Measurements from ENCODE around the gene BCKDHA.

BCKDHA gene

GRCh38 chr19:41413947-41414346, 16.3 kb downstream of the BCKDHA start:
- Histone ChIP-seq H3K4me1 (ENCODE audit: control insufficient read depth in 1 of 2, insufficient read depth in 1 of 2, low read depth in 1 of 2, low read length in 1 of 2) (peaks cover 97 to 99% of the 10 kb centered on the region in 2 experiments), H3K27ac (peak overlapping the region; percentile 64), H3K9me3 (no peaks in the 10 kb centered on the region), H3K27me3 (no peaks in the 10 kb centered on the region), H3K4me3 (ENCODE audit: low read depth in 1 of 2, low read length in 1 of 2) (no peak overlapping the region), H3K36me3 (no peaks in the 10 kb centered on the region)
- TF ChIP-seq CTCF (IDR thresholded peaks at IDR 0.05), result no peak

- TF ChIP-seq CTCF (IDR thresholded peaks at IDR 0.05), result no peak
- H3K27me3 ChIP-seq, result no peaks in the 10 kb centered on the region
- H3K4me1 ChIP-seq (ENCODE audit: control insufficient read depth in 1 of 2, insufficient read depth in 1 of 2, low read depth in 1 of 2, low read length in 1 of 2), result peaks cover 97 to 99% of the 10 kb centered on the region in 2 experiments
- no peaks in the 10 kb centered on the region for H3K9me3 ChIP-seq
- peak overlapping the region; percentile 64 for H3K27ac ChIP-seq
- H3K4me3 ChIP-seq (ENCODE audit: low read depth in 1 of 2, low read length in 1 of 2), result peak overlapping the region in 1 of 2 experiments; percentile 18
- no peaks in the 10 kb centered on the region for H3K36me3 ChIP-seq
These were observed 16.8 kb downstream of the BCKDHA start for GRCh38 chr19:41414461-41414860.

GRCh38 chr19:41415154-41415571, 17.5 kb downstream of the BCKDHA start:
- Histone ChIP-seq H3K27me3 (no peaks in the 10 kb centered on the region), H3K4me1 (ENCODE audit: control insufficient read depth in 1 of 2, insufficient read depth in 1 of 2, low read depth in 1 of 2, low read length in 1 of 2) (peaks cover 97 to 99% of the 10 kb centered on the region in 2 experiments), H3K4me3 (ENCODE audit: low read depth in 1 of 2, low read length in 1 of 2) (no peak overlapping the region), H3K27ac (peak overlapping the region; percentile 42), H3K9me3 (no peaks in the 10 kb centered on the region), H3K36me3 (no peaks in the 10 kb centered on the region)
- TF ChIP-seq CTCF (IDR thresholded peaks at IDR 0.05), result no peak

- no peaks in the 10 kb centered on the region for H3K9me3 ChIP-seq
- no peaks in the 10 kb centered on the region for H3K27me3 ChIP-seq
- no peak for TF ChIP-seq CTCF (IDR thresholded peaks at IDR 0.05)
- peaks cover 1% of the 10 kb centered on the region for H3K36me3 ChIP-seq
- peak overlapping the region; percentile 77 for H3K27ac ChIP-seq
- peaks cover 97 to 99% of the 10 kb centered on the region in 2 experiments for H3K4me1 ChIP-seq (ENCODE audit: control insufficient read depth in 1 of 2, insufficient read depth in 1 of 2, low read depth in 1 of 2, low read length in 1 of 2)
- peak overlapping the region; percentile 3 to 21 for H3K4me3 ChIP-seq (ENCODE audit: low read depth in 1 of 2, low read length in 1 of 2)
These were observed 18.6 kb downstream of the BCKDHA start for GRCh38 chr19:41416194-41416674.

- Histone ChIP-seq H3K27me3 (no peaks in the 10 kb centered on the region), H3K36me3 (peaks cover 39% of the 10 kb centered on the region), H3K27ac (peak overlapping the region; percentile 96), H3K9me3 (no peaks in the 10 kb centered on the region), H3K4me1 (ENCODE audit: control insufficient read depth in 1 of 2, insufficient read depth in 1 of 2, low read depth in 1 of 2, low read length in 1 of 2) (peaks cover 100% of the 10 kb centered on the region in 2 experiments), H3K4me3 (ENCODE audit: low read depth in 1 of 2, low read length in 1 of 2) (peak overlapping the region; percentile 40 to 60)
- TF ChIP-seq CTCF (IDR thresholded peaks at IDR 0.05), result no peak
These were observed 22.7 kb downstream of the BCKDHA start for GRCh38 chr19:41420101-41420880.

All from neutrophil (primary cell).